Epithelial cell of proximal tubule (primary cell): ENCODE measurements around the gene FOSL2. TPM values are rescaled to one million over a fixed set of nuclear protein-coding genes. Genes with fewer than 3 reads are reported as not detected.

Experiments
- DNase-seq: peaks from one replicate; pipeline ENCODE4 v3.0.0-alpha.2; 2011; ENCODE audit warnings: low read depth
- H3K4me3 ChIP-seq: 2 replicates; pipeline ENCODE4 v1.5.1; 2011; ENCODE audit warnings: low read depth, mild to moderate bottlenecking, low read length
- CTCF ChIP-seq: conservative IDR thresholded peaks from 2 replicates; pipeline ENCODE4 v1.5.1; 2012; ENCODE audit warnings: low read depth, mild to moderate bottlenecking, low read length
- total RNA-seq: library from RNA; depleted of rRNA; stranded (reverse); fragments of >200 nt; gene quantifications from 2 replicates; pipeline ENCODE4 v1.2.3, GENCODE V29; 2015

FOSL2 gene
- total RNA-seq, 1 donor from 2014 or later = 91.8 TPM

- no peak overlapping the region for H3K4me3 ChIP-seq
- TF ChIP-seq CTCF = no peak
- DNase-seq = no peak
Measured at GRCh38 chr2:28450901-28451565, 58.4 kb downstream of the FOSL2 start.

- H3K4me3 ChIP-seq = no peak overlapping the region
- TF ChIP-seq CTCF = no peak
- DNase-seq = no peak
Measured at GRCh38 chr2:28451793-28452533, 59.3 kb downstream of the FOSL2 start.

- H3K4me3 ChIP-seq = no peak overlapping the region
- peak; percentile 96 for TF ChIP-seq CTCF
- no peak for DNase-seq
Measured at GRCh38 chr2:28452534-28453081, 60.0 kb downstream of the FOSL2 start.

- no peak overlapping the region for H3K4me3 ChIP-seq
- no peak for TF ChIP-seq CTCF
- DNase-seq = no peak
Measured at GRCh38 chr2:28453396-28453795, 60.7 kb downstream of the FOSL2 start.

- DNase-seq = no peak
- no peak overlapping the region for H3K4me3 ChIP-seq
- no peak for TF ChIP-seq CTCF
Measured at GRCh38 chr2:28454016-28454930, 61.6 kb downstream of the FOSL2 start.

GRCh38 chr2:28457237-28457636 lies 64.6 kb downstream of the FOSL2 start:
- no peak for TF ChIP-seq CTCF
- H3K4me3 ChIP-seq = no peak overlapping the region
- no peak for DNase-seq
